ENCODE measurements around the gene METTL25B.

DNA sequence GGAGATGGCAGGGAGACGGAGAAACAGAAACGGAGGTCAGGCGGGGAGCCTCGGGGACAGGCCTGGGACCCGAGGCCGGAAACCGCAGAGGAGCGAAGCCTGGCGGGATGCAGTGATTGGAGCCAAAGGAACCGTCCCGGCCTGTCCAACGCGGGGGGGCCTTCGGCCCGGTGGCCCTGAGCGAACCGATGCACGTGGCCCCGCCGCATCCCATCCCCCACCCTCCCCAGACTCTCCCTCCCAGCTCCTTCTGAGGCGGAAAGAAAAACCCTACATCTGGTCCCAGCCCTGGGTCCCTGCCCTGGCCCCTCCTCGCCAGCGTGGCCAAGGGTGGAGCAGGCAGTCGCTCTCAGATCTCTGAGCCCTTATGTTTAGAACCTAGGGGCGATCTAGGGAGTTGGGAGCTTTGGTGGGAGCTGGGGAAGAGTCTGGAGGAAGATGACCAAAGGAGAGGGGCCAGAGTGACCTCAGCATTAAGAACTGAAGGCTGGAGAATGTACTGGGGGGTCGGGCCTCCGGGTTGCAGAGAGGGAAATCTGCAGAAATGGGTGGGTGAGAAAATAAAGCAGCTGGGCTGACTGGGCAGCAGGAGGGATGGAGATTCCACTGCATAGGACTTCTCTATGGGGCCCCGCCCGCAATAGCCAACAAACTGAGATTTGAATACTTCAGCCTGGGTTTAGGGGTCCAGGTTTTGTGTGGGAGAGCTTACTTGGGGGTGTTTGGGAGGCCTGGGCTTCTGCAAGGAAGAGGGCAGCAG is 21.4 kb upstream of the METTL25B start:
- TF ChIP-seq, protein P1, sequence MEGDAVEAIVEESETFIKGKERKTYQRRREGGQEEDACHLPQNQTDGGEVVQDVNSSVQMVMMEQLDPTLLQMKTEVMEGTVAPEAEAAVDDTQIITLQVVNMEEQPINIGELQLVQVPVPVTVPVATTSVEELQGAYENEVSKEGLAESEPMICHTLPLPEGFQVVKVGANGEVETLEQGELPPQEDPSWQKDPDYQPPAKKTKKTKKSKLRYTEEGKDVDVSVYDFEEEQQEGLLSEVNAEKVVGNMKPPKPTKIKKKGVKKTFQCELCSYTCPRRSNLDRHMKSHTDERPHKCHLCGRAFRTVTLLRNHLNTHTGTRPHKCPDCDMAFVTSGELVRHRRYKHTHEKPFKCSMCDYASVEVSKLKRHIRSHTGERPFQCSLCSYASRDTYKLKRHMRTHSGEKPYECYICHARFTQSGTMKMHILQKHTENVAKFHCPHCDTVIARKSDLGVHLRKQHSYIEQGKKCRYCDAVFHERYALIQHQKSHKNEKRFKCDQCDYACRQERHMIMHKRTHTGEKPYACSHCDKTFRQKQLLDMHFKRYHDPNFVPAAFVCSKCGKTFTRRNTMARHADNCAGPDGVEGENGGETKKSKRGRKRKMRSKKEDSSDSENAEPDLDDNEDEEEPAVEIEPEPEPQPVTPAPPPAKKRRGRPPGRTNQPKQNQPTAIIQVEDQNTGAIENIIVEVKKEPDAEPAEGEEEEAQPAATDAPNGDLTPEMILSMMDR (conservative IDR thresholded peaks at IDR 0.05; ENCODE audit: low read depth, low read length) = no peak
- TF ChIP-seq POLR2A (IDR thresholded peaks at IDR 0.05; ENCODE audit: low read depth, low read length) (no peak), RFX5 (IDR thresholded peaks at IDR 0.05; ENCODE audit: low read depth, low read length) (no peak), SMC3 (IDR thresholded peaks at IDR 0.05; ENCODE audit: low read depth, low read length) (no peak), FOS (IDR thresholded peaks at IDR 0.05; ENCODE audit: low read depth, low read length) (no peak), CEBPB (IDR thresholded peaks at IDR 0.05; ENCODE audit: low read depth, low read length) (no peak), RAD21 (IDR thresholded peaks at IDR 0.05; ENCODE audit: low read length) (no peak), CHD1 (IDR thresholded peaks at IDR 0.05; ENCODE audit: low read depth, low read length) (no peak), MXI1 (IDR thresholded peaks at IDR 0.05; ENCODE audit: borderline replicate concordance, low read depth, low read length) (no peak)

Data from IMR-90 (cell line).